Right atrium auricular region (tissue), 2 donors: ENCODE data around the gene PIP4K2A. TPM values are rescaled to one million over a fixed set of nuclear protein-coding genes. Genes with fewer than 3 reads are reported as not detected.
"Not testable (repeated sequence)": the region's sequence is repeated elsewhere in the genome, so short reads cannot be mapped to it uniquely, and the experiment has no call there.

ENCODE experiments used
- DNase-seq: peaks from one replicate; pipeline ENCODE4 v3.0.0-alpha.2; 2019; ENCODE audit warnings: low spot score
- H3K27ac ChIP-seq, 2 donors: fragments of 200-600 bp; sonication (generic); 1 replicate in 1 of 2; 2 replicates in 1 of 2; pipeline ENCODE4 v1.5.1; 2016 to 2019
- H3K27me3 ChIP-seq, 2 donors: fragments of 200-600 bp; sonication (generic); one replicate each; pipeline versions ENCODE4 v1.5.1 to v1.6.0; 2017 to 2019
- H3K36me3 ChIP-seq: fragments of 200-600 bp; sonication (generic); one replicate; pipeline ENCODE4 v1.5.1; 2016
- H3K4me1 ChIP-seq, 2 donors: fragments of 200-600 bp; sonication (generic); one replicate each; pipeline versions ENCODE4 v1.5.1 to v1.6.0; 2017 to 2019
- H3K4me3 ChIP-seq, 2 donors: fragments of 200-600 bp; sonication (generic); 1 replicate in 1 of 2; 2 replicates in 1 of 2; pipeline ENCODE4 v1.5.1; 2017 to 2019; ENCODE audit warnings: mild to moderate bottlenecking in 1 of 2, moderate library complexity in 1 of 2
- H3K9me3 ChIP-seq, 2 donors: fragments of 200-600 bp; sonication (generic); one replicate each; pipeline ENCODE4 v1.5.1; 2019
- total RNA-seq, 2 donors: library from RNA; depleted of rRNA; stranded (reverse); fragments of >200 nt; gene quantifications; one replicate each; pipeline ENCODE4 v1.1.0, GENCODE V29; 2016
- TF ChIP-seq, protein P1 (sequence below), 2 donors: fragments of 200-600 bp; sonication (generic); IDR thresholded peaks; one replicate each; pipeline ENCODE4 v1.5.1; 2019; ENCODE audit warnings: antibody characterized with exemption in 2 of 2

Gene PIP4K2A
- total RNA-seq, 2 donors from 2014 or later = 12.1 to 18.3 TPM

DNA sequence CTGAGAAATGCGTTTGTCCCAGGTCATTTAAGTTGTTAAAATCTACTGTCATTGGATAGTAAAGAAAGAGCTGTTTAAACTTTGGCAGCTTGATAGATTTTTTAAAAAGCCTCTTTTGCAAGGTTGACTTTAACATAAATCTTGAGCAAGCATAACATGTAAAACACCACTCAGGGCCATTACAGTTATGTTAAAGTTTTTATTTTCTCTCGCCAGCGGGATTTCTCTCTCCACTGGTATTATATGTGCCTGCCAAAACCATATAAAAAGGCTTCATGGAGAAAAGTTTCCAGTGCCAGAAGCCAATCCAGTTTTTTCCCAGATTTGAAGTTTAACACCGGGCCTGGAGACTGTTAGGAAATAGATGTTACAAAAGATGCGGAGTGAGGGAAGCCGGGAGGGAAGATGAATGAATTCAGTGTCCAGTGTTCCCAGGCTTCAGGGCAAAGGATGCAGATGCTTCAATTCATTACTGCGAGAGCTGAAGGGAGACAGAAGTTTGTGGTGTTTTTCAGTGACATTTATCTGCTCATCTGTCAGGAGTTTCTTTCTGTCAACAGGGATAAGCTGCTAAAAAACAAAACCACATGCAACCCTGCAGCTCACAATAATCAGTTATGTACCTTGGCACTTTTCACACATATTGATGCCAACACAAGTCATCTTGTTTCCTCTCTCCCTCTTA, 213.6 kb downstream of the PIP4K2A start:
- TF ChIP-seq, protein P1, sequence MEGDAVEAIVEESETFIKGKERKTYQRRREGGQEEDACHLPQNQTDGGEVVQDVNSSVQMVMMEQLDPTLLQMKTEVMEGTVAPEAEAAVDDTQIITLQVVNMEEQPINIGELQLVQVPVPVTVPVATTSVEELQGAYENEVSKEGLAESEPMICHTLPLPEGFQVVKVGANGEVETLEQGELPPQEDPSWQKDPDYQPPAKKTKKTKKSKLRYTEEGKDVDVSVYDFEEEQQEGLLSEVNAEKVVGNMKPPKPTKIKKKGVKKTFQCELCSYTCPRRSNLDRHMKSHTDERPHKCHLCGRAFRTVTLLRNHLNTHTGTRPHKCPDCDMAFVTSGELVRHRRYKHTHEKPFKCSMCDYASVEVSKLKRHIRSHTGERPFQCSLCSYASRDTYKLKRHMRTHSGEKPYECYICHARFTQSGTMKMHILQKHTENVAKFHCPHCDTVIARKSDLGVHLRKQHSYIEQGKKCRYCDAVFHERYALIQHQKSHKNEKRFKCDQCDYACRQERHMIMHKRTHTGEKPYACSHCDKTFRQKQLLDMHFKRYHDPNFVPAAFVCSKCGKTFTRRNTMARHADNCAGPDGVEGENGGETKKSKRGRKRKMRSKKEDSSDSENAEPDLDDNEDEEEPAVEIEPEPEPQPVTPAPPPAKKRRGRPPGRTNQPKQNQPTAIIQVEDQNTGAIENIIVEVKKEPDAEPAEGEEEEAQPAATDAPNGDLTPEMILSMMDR (IDR thresholded peaks at IDR 0.05) = no peak
- Histone ChIP-seq H3K27me3 (no peaks in the 10 kb centered on the region), H3K27ac (no peak overlapping the region), H3K36me3 (no peaks in the 10 kb centered on the region), H3K9me3 (no peaks in the 10 kb centered on the region), H3K4me3 (no peak overlapping the region), H3K4me1 (peaks cover 0 to 8% of the 10 kb centered on the region in 2 donors)
- DNase-seq = no peak

DNA sequence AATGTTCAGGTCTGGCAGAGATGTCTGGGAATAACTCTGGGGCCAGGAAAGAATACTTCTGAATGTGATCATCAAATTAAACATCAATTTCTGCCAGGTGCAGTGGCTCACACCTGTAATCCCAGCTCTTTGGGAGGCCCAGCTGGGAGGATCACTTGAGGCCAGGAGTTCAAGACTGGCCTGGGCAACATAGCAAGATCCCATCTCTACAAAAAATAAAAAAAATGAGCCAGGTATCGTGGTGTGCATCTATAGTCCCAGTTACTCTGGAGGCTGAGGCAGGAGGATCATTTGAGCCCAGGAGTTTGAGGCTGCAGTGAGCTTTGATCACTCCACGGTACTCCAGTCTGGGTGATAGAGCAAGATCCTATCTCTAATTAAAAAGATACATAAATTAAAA, 214.4 kb downstream of the PIP4K2A start:
- not testable (repeated sequence) for H3K27ac ChIP-seq, H3K27me3 ChIP-seq, DNase-seq, H3K9me3 ChIP-seq, H3K4me1 ChIP-seq, H3K4me3 ChIP-seq, H3K36me3 ChIP-seq

DNA sequence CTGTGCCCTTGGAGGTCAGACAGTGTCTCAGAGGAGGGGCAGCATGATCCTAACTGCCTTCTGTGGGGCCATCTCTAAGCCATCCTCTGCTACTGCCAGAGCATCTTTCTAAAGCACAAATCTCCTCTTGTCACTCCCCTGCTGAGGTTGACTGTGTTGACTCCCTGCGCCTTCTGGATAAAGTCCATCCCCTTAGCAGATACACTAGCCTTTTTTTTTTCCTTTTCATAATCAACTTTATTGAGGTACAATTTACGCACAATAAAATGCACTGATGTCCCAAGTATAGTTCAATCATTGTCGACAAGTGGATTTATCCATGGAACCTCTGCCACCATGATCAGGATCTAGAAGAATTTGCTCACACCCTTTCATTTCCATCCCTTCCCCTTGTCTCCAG, 219.0 kb downstream of the PIP4K2A start:
- Histone ChIP-seq H3K36me3 (no peaks in the 10 kb centered on the region), H3K9me3 (no peaks in the 10 kb centered on the region), H3K4me1 (no peaks in the 10 kb centered on the region), H3K27me3 (no peaks in the 10 kb centered on the region), H3K4me3 (no peak overlapping the region), H3K27ac (no peak overlapping the region)
- TF ChIP-seq, protein P1 (IDR thresholded peaks at IDR 0.05) = no peak
- DNase-seq = no peak

DNA sequence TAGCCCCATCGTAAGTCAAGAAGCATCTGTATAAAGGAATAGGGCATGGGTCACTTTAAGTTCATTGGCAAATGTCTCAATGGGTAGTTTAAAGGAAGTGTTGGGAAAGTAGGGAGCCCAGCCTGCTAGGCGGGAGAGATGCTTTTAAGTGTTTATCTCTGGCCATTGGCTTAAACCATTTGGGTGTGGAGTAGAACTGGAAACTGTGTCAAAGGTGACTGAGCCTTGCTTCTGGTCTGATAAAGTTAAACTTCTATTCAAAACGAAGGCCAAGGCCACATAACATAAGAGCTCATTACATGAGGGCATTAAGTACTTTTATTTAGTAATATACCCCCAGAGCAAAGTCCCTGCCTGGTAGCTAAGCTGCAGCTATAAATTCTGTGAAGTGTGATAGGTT, 220.4 kb downstream of the PIP4K2A start:
- Histone ChIP-seq H3K4me1 (no peaks in the 10 kb centered on the region), H3K36me3 (no peaks in the 10 kb centered on the region), H3K9me3 (no peaks in the 10 kb centered on the region), H3K27me3 (no peaks in the 10 kb centered on the region), H3K4me3 (no peak overlapping the region), H3K27ac (no peak overlapping the region)
- no peak for DNase-seq
- TF ChIP-seq, protein P1 (IDR thresholded peaks at IDR 0.05) = no peak

DNA sequence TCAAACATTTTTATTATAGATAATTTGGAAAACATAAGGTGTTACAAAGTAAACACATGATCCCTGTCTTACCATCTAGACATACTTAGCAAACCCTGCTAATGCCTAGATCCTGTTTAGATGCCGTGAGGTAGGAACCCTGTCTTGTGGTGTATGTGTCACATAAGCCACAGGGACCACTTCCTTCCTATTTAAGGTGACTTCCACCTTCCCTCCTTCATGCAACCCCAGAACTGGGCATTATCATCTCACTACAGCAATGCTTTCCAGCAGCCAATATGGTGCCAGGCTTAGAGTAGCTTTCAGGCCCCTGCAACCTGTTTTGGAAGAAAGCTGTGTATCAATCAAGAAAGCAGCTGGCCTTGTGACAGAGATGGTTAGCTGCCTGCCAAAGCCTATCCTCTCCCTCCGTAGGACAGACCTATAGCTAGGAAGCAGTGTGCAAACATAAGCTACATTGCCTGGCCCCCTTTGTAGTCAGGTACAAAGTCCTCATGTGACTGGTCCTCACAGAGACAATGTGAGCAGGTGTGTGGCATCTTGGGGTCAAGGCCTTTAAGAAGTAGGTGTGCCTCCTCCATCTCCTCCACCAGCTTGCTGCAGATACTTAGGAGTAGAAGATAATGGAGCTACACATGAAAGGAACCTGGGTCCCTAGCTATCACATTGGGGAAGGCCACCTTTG, 222.3 kb downstream of the PIP4K2A start:
- no peak overlapping the region for H3K4me3 ChIP-seq
- H3K27me3 ChIP-seq = no peaks in the 10 kb centered on the region
- no peaks in the 10 kb centered on the region for H3K9me3 ChIP-seq
- no peak overlapping the region for H3K27ac ChIP-seq
- no peak for DNase-seq
- H3K4me1 ChIP-seq = no peaks in the 10 kb centered on the region
- TF ChIP-seq, protein P1 (IDR thresholded peaks at IDR 0.05) = no peak
- no peaks in the 10 kb centered on the region for H3K36me3 ChIP-seq

DNA sequence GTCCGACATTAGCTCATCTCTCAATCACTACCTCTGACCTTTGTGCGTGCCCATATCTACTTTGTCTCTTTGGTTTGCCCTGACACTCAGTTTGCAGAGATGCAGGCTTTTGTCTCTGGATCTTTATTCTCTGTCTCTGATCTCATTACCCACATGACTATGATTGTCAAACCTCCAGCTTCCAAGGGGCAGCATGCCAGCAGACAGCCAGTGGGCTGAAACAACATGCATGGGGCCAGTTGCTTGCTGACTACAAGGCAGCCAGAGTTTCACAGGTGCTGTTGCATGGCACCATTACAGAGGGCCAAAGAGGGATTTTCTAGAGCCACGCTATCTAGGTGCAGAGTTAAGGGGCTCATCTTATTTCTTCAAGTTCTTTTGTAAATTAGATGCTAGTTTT, 222.9 kb downstream of the PIP4K2A start:
- no peak for DNase-seq
- TF ChIP-seq, protein P1 (IDR thresholded peaks at IDR 0.05) = no peak
- Histone ChIP-seq H3K27ac (no peak overlapping the region), H3K9me3 (no peaks in the 10 kb centered on the region), H3K4me3 (no peak overlapping the region), H3K4me1 (no peaks in the 10 kb centered on the region), H3K27me3 (no peaks in the 10 kb centered on the region), H3K36me3 (no peaks in the 10 kb centered on the region)
